GM08714 (cell line): ENCODE measurements around the gene SLC10A1.
A peak's percentile ranks its signal among the peaks of the same experiment; 100 is the strongest.
"Not testable (repeated sequence)": the region's sequence is repeated elsewhere in the genome, so short reads cannot be mapped to it uniquely, and the experiment has no call there.

Experiments used
- H3K4me3 ChIP-seq: fragments of 200-500 bp; sonication (Bioruptor generic); 2 replicates; pipeline ENCODE4 v1.5.1; 2014; ENCODE audit warnings: mild to moderate bottlenecking, low read length, inconsistent platforms
- ZNF274 ChIP-seq: IDR thresholded peaks from 2 replicates; pipeline ENCODE4 v1.6.1; 2012; ENCODE audit warnings: mild to moderate bottlenecking, low read depth, low read length

The SLC10A1 gene

GRCh38 chr14:69768873-69769272 lies 28.2 kb downstream of the SLC10A1 start:
- peak overlapping the region; percentile 87 for H3K4me3 ChIP-seq
- TF ChIP-seq ZNF274: no peak

DNA sequence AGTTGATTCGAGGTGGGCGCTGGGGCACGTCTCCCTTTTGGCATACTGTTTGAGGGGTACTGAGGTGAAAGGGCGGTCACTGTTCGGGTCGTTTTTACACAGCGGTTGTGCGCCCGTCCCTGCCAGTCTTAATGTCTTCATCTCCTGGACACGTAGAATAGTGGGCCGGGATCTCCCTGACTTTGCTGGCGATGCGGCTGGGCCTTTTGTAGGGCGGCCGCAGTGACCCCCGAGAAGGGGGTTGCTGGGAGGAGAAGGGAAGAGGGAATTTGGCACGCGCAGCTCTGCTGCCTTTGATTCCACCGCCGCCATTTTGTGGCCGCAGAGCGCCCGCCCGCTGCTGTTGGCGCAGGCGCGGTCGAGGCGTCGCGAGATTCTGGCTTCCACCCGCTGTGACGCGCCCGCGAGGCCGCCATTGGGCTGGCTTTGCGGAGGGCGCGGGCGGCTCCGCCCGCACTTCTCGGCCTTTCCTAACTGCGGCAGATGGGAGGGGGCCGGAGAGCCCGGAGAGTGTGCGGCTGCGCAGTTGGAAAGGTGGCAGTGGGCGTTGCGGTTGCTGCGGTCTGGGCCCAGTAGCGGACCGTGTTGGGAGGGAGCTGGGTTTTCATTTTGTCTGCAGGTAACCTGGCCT lies 29.6 kb downstream of the SLC10A1 start:
- TF ChIP-seq ZNF274: no peak
- peak overlapping the region; percentile 87 for H3K4me3 ChIP-seq

DNA sequence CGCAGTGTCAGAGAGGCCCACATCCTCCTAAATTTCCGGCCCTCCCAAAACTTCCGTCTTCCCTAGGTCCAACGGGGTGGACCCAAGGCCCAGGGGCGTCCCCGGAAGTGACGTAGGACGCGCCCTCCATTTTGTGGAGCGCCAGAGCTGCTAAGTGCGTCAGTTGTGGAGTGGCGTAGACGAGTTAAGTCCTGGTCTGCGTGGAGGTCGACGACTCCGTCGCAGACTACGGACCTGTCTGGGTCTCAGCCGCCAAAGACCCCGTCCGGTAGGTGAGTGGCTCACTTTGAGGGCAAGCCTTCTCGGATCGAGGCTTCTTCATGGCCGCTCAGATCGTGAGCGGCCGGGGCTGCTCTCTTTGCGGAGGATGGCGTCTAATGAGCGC lies 30.1 kb downstream of the SLC10A1 start, which contains the start of gene SRSF5:
Gene SRSF5 (plus strand): TSS at position 159 of the 385 bp plus-strand sequence. CDS start 1,015 bp downstream, outside the sequence.
- H3K4me3 ChIP-seq: peak within 1 kb of the TSS; percentile 87
- no peak for TF ChIP-seq ZNF274

DNA sequence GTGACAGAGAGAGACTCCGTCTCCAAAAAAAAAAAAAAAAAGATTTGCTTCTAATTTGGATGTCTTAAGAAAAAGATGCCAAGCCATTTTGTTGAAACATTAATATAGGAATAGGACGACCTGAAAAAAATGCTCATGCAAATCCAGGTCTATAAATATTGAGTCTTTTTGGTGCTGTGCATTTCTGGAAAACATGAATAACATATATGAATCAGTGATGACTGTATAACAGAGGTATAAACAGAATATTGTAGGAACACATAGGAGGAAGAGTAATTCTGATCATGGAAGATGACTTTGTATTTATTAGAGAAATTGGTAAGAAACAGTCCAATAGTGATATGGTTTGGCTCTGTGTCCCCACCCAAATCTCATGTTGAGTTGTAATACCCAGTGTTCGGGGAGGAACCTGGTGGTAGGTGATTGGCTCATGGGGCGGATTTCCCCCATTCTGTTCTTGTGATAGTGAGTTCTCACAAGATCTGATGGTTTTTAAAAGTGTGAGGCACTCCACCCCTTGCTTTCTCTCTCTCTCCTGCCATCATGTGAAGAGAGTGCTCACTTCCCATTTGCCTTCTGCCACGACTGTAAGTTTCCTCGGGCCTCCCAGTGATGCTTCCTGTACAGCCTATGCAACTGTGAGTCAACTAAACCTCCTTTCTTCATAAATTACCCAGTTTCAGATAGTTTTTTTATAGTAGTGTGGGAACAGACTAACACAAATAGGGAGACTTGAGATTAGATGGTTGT lies 33.1 kb downstream of the SLC10A1 start:
- H3K4me3 ChIP-seq: no peak overlapping the region
- no peak for TF ChIP-seq ZNF274

DNA sequence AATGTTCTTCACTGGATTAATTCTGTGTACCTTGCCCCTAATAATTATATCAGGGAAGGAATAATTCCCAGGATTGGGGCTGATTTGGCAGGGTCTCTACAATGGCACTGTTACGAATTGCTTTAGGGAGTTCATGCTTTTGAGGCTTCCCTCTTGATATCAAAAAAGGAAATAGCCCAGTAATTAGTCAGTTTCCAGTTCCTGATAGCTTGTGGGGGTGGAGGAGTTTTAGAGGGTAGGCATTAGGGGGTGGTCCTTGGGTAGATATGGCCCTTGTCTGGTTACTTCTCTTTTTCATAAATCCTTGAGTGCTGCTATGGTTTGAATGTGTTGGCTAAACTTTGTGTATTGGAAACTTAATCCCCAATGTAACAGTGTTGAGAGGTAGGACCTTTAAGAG lies 36.2 kb downstream of the SLC10A1 start:
- TF ChIP-seq ZNF274: no peak
- H3K4me3 ChIP-seq: no peak overlapping the region

DNA sequence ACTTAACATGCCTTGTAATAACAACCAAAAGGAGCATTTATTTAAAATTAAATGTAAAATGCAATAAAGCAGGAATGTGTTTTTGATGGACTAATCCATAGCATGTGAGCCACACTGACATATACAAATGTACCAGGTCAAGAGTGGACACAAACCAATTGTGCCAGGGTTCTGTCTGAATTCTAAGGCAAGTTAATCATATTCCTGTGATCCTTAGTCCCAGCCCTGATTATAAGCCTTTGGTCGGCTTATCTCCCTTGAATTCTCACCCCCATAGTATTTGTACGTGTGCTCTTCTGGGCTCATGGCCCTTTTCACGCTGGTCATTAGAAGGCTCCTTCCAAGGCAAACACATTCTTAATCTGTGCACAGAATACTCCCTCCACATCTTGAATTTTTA lies 40.7 kb downstream of the SLC10A1 start:
- no peak for TF ChIP-seq ZNF274
- no peak overlapping the region for H3K4me3 ChIP-seq

GRCh38 chr14:69755784-69756183 lies 41.3 kb downstream of the SLC10A1 start:
- no peak for TF ChIP-seq ZNF274
- no peak overlapping the region for H3K4me3 ChIP-seq

GRCh38 chr14:69755296-69755695 lies 41.7 kb downstream of the SLC10A1 start:
- no peak for TF ChIP-seq ZNF274
- H3K4me3 ChIP-seq: no peak overlapping the region

DNA sequence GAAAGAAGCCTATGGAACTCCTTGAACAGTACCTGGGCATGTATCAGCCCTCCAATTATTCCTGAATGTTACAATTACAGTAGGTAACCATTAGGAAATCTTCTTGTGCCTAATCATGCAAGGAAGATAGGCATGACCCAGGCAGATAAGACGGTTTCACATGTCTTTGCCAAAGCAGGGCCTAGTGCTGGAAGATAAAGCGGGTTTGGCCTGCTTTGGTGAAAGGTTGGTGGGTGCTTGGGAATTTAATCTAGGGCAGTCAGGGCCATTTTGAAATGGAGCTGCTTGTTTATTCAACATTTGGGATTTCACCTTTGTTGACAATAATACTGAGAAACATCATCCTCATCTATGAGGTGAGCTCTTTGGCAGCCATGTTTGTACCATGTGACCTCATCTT lies 42.6 kb downstream of the SLC10A1 start:
- no peak overlapping the region for H3K4me3 ChIP-seq
- no peak for TF ChIP-seq ZNF274

- H3K4me3 ChIP-seq: no peak overlapping the region
- TF ChIP-seq ZNF274: no peak
Observed at GRCh38 chr14:69753860-69754259, 43.2 kb downstream of the SLC10A1 start.

- no peak overlapping the region for H3K4me3 ChIP-seq
- no peak for TF ChIP-seq ZNF274
Observed at GRCh38 chr14:69752773-69753172, 44.3 kb downstream of the SLC10A1 start.

DNA sequence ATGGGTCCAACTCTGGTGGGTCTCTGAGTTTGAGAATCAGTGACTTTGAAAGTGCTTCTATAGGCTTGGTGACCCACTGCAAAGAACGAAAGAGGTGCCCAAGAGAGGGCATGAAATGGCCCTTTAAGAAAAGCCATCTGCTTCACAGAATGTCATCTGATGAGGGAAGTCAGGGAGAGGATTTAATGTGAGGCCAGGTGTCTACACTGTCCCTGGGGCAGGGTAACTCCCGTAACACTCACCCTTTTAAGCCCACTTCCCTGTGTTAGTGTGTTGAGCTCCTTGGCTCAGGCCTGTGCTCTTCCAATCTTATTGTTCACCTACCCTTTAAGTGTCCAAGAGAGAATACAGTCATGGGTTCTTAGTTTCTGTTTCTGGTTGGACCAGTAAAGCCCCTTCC lies 46.5 kb downstream of the SLC10A1 start:
- TF ChIP-seq ZNF274: no peak
- no peak overlapping the region for H3K4me3 ChIP-seq

DNA sequence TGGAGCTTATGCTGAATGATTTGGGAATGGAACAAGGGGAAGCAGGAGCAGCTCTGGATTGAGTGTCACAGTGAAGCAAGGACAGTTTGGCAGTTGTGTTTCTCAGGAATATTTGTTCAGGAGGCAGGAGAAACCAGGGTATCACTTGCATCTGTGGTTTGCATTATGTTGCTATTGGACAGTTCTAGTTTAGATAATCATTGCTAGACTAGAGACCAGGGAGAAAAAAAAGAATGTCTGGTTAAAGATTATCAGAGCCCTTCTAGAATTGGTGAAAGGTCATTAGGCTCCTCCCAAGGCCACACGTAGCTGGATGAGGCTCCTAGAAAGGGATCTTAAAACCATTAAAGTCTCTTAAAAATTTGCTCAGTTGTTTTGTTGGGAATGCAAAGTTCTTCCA lies 47.1 kb downstream of the SLC10A1 start:
- TF ChIP-seq ZNF274: no peak
- no peak overlapping the region; the same call in 1 of the 2 replicates for H3K4me3 ChIP-seq

DNA sequence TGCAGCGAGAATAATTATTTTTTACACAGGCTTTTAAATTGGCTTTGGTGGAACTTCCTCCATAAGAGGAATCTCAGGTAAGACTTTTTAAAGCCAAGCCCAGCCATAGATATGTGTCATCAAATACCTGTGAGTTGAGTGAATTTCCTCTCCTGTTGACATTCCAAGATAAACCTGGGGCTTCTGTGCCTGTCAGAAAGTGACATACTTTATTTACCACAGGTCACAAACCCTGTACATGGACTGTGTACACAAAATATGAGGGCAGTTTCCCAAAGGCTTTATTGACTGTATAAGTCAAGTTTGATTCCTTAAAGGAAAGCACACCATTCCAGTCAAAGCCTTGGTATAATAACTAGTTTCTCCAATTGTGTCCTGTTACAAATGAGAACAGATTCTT lies 56.0 kb downstream of the SLC10A1 start:
- H3K4me3 ChIP-seq: no peak overlapping the region
- no peak for TF ChIP-seq ZNF274

DNA sequence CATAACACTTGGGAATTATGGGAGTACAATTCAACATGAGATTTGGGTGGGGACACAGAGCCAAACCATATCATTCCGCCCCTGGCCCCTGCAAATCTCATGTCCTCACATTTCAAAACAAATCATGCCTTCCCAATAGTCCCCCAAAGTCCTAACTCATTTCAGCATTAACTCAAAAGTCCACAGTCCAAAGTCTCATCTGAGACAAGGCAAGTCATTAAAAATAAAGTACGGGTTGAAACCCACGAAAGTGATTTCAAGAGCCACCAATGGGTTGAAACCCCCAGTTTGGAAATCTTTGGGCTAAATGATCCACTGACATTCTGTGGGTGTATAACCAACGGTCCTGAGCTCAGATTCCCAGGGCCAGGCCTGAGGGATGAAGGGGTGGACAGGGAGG lies 60.6 kb downstream of the SLC10A1 start:
- not testable (repeated sequence) for H3K4me3 ChIP-seq

GRCh38 chr14:69731919-69732598 lies 65.0 kb downstream of the SLC10A1 start:
- H3K4me3 ChIP-seq: not testable (repeated sequence)
